IMR-90 (cell line): ENCODE measurements around the gene TPSG1. TPM values are rescaled to one million over a fixed set of nuclear protein-coding genes. Genes with fewer than 3 reads are reported as not detected.
"Not testable (repeated sequence)": the region's sequence is repeated elsewhere in the genome, so short reads cannot be mapped to it uniquely, and the experiment has no call there.

Experiments used
- ATAC-seq: fragments of 200-7000 bp; cut with Tn5 transposase; 2 replicates; pipeline ENCODE4 v1.9.1; 2020; ENCODE audit warnings: low read depth, mild to moderate bottlenecking, moderate library complexity
- BruUV-seq: library from RNA; stranded (reverse); fragments of 400-500 nt; replicated peaks from 2 replicates; lab custom pipeline; 2021; lab: Mats Ljungman, UMichigan
- CTCF ChIA-PET: fragments of 300-600 bp; formaldehyde crosslinking; extraction: SDS; loops from one replicate; lab custom pipeline; 2021; ENCODE audit warnings: antibody characterized with exemption; lab: Yijun Ruan, JAX
- POLR2A ChIA-PET: fragments of 300-600 bp; sonication (Branson Sonifier 250); formaldehyde crosslinking; loops from one replicate; lab custom pipeline; 2022; ENCODE audit warnings: antibody characterized with exemption; ENCODE audit not compliant: unreplicated experiment; lab: Charles Lee
- DNase-seq: peaks from one replicate; pipeline ENCODE4 v3.0.0; 2013
- H2AFZ ChIP-seq: replicated peaks from 2 replicates; pipeline ENCODE3; 2013; ENCODE audit warnings: low read length, mild to moderate bottlenecking; ENCODE audit not compliant: poor library complexity
- H2AK5ac ChIP-seq: 2 replicates; pipeline ENCODE4 v1.6.1; 2013; ENCODE audit warnings: low read depth, low read length, inconsistent platforms
- H2AK9ac ChIP-seq: replicated peaks from 2 replicates; pipeline ENCODE3; 2013; ENCODE audit warnings: mild to moderate bottlenecking, low read depth, low read length, moderate library complexity; ENCODE audit not compliant: poor library complexity
- H2BK120ac ChIP-seq: 2 replicates; pipeline ENCODE4 v1.6.1; 2013; ENCODE audit warnings: low read depth, low read length, inconsistent platforms
- H2BK15ac ChIP-seq: 3 replicates; pipeline ENCODE4 v1.6.1; 2013; ENCODE audit warnings: low read depth, low read length, inconsistent platforms
- H2BK20ac ChIP-seq: 2 replicates; pipeline ENCODE4 v1.6.1; 2013; ENCODE audit warnings: low read depth, mild to moderate bottlenecking, inconsistent platforms, low read length, moderate library complexity
- H2BK5ac ChIP-seq: 2 replicates; pipeline ENCODE4 v1.6.1; 2013; ENCODE audit warnings: mild to moderate bottlenecking, low read depth, low read length, inconsistent platforms; ENCODE audit not compliant: poor library complexity, severe bottlenecking
- H3K14ac ChIP-seq: replicated peaks from 2 replicates; pipeline ENCODE4 v1.6.1; 2013; ENCODE audit warnings: low read depth, low read length, inconsistent platforms
- H3K18ac ChIP-seq: 2 replicates; pipeline ENCODE4 v1.6.1; 2013; ENCODE audit warnings: low read depth, low read length, control low read depth
- H3K23ac ChIP-seq: 2 replicates; pipeline ENCODE4 v1.6.1; 2013; ENCODE audit warnings: low read depth, low read length, inconsistent platforms
- H3K27ac ChIP-seq: 2 replicates; pipeline ENCODE4 v1.5.1; 2013; ENCODE audit warnings: mild to moderate bottlenecking, control low read depth, low read length; ENCODE audit not compliant: insufficient read depth
- H3K27me3 ChIP-seq: 2 replicates; pipeline ENCODE4 v1.6.1; 2013; ENCODE audit warnings: low read length; ENCODE audit not compliant: control insufficient read depth, insufficient read depth
- H3K36me3 ChIP-seq: 2 replicates; pipeline ENCODE4 v1.6.1; 2013; ENCODE audit warnings: low read length, mixed read lengths; ENCODE audit not compliant: control insufficient read depth, insufficient read depth
- H3K4ac ChIP-seq: 2 replicates; pipeline ENCODE4 v1.6.1; 2013; ENCODE audit warnings: low read depth, low read length, inconsistent platforms
- H3K4me1 ChIP-seq: 2 replicates; pipeline ENCODE4 v1.6.1; 2013; ENCODE audit warnings: low read length, mixed read lengths; ENCODE audit not compliant: control insufficient read depth, insufficient read depth
- H3K4me2 ChIP-seq: 2 replicates; pipeline ENCODE4 v1.6.1; 2013; ENCODE audit warnings: low read depth, mild to moderate bottlenecking, control low read depth, low read length, moderate library complexity
- H3K4me3 ChIP-seq: 2 replicates; pipeline ENCODE4 v1.5.1; 2013; ENCODE audit warnings: low read depth, mild to moderate bottlenecking, control low read depth, low read length, moderate library complexity; ENCODE audit not compliant: insufficient read depth
- H3K56ac ChIP-seq: 2 replicates; pipeline ENCODE4 v1.6.1; 2013; ENCODE audit warnings: low read length, inconsistent platforms; ENCODE audit not compliant: insufficient read depth; ENCODE audit errors: extremely low read depth
- H3K79me1 ChIP-seq, 2 experiments: 2 replicates each; pipeline ENCODE4 v1.6.1; 2013; ENCODE audit warnings: low read length in 2 of 2, inconsistent platforms in 1 of 2, low read depth in 1 of 2
- H3K9ac ChIP-seq: 2 replicates; pipeline ENCODE4 v1.6.1; 2013; ENCODE audit warnings: low read depth, low read length, control low read depth
- H3K9me1 ChIP-seq: 2 replicates; pipeline ENCODE4 v1.6.1; 2013; ENCODE audit warnings: low read length, inconsistent platforms; ENCODE audit not compliant: insufficient read depth
- H3K9me3 ChIP-seq: 2 replicates; pipeline ENCODE4 v1.6.1; 2013; ENCODE audit warnings: low read length; ENCODE audit not compliant: control insufficient read depth, insufficient read depth
- H4K20me1 ChIP-seq: 2 replicates; pipeline ENCODE4 v1.6.1; 2013; ENCODE audit warnings: low read length, inconsistent platforms; ENCODE audit not compliant: insufficient read depth
- H4K5ac ChIP-seq: 2 replicates; pipeline ENCODE4 v1.6.1; 2013; ENCODE audit warnings: mild to moderate bottlenecking, low read depth, low read length, control low read depth
- H4K8ac ChIP-seq, 2 experiments: 2 replicates each; pipeline ENCODE4 v1.6.1; 2013; ENCODE audit warnings: low read depth in 2 of 2, low read length in 2 of 2, control low read depth in 1 of 2, inconsistent platforms in 1 of 2
- H4K91ac ChIP-seq: 2 replicates; pipeline ENCODE4 v1.6.1; 2013; ENCODE audit warnings: low read depth, low read length, inconsistent platforms; ENCODE audit not compliant: insufficient read depth
- WGBS, 2 experiments: methylation state at CpG; one replicate each; pipeline versions ENCODE4 v1.1.5 to v1.1.7; 2013; ENCODE audit warnings: missing lambda C conversion rate in 2 of 2; ENCODE audit not compliant: insufficient read length in 1 of 2; ENCODE audit errors: extremely low coverage in 2 of 2; 5-methylcytosine and 5-hydroxymethylcytosine counted together
- dilution Hi-C: fragments of 300-500 bp; cut with HindIII; formaldehyde crosslinking; loops from one replicate; pipeline ENCODE4 v1.14.3; 2018; ENCODE audit warnings: low sequenced_read_pairs; ENCODE audit not compliant: unreplicated experiment
- in situ Hi-C: fragments of 300-500 bp; cut with MboI; formaldehyde crosslinking; loops from 3 replicates; pipeline ENCODE4 v1.14.3; 2019; ENCODE audit warnings: low sequenced_read_pairs, inconsistent platforms, mixed read lengths
- intact Hi-C: fragments of 100-400 bp; cut with micrococcal nuclease; formaldehyde crosslinking; loops from 2 replicates; pipeline ENCODE4 v1.10.0; 2022
- polyA plus RNA-seq, 3 experiments: library from polyadenylated mRNA; depleted of rRNA; stranded (reverse); fragments of >200 nt; gene quantifications; 2 replicates each; pipeline ENCODE4 v1.2.3, GENCODE V29; 2012; ENCODE audit warnings: low replicate concordance in 1 of 3
- total RNA-seq: library from RNA; depleted of rRNA; stranded (reverse); fragments of >200 nt; gene quantifications from 2 replicates; pipeline ENCODE4 v1.2.3, GENCODE V29; 2012

The TPSG1 gene
- total and polyA plus RNA-seq, 2 of the 4 experiments (the other 2 are of a cell fraction): not detected

DNA sequence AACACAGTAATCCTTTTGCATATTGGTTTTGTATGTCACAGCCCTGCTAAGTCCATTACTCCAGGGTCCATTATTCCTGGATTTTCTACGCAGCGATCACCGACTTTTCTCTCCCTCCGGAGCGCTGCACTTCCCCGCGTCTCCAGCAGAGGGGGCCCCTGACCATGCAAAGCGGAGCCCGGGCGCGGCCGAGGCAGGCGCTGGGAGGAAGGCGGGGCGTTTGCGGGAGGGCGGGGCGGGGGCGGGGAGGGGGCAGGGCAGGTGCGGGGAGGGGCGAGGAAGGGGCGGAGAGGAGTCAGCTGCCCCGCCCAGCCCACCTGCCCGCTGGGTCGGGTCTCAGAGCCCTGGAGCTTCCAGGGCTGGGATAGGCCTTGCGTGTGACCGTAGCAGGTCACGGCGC is 11.6 kb upstream of the TPSG1 start:
- intact Hi-C loops, H3K56ac ChIP-seq, H3K14ac ChIP-seq, H3K9me1 ChIP-seq, H3K4ac ChIP-seq, H2BK20ac ChIP-seq, H3K4me2 ChIP-seq, H3K9ac ChIP-seq, H4K5ac ChIP-seq, H2AK5ac ChIP-seq, H3K79me1 ChIP-seq, H3K9me3 ChIP-seq, H3K4me3 ChIP-seq, H2BK120ac ChIP-seq, POLR2A ChIA-PET, H3K27me3 ChIP-seq, BruUV-seq, H2AFZ ChIP-seq, H2BK5ac ChIP-seq, H4K20me1 ChIP-seq, H3K36me3 ChIP-seq, DNase-seq, H3K23ac ChIP-seq, H2AK9ac ChIP-seq, H3K18ac ChIP-seq, H3K27ac ChIP-seq, CTCF ChIA-PET, in situ Hi-C loops, H4K91ac ChIP-seq, H2BK15ac ChIP-seq, H3K4me1 ChIP-seq, H4K8ac ChIP-seq, dilution Hi-C loops: not testable (repeated sequence)
- no CpG with 5 or more reads among the region's 29 CpGs for WGBS, 2 experiments
- ATAC-seq: peak; percentile 97

DNA sequence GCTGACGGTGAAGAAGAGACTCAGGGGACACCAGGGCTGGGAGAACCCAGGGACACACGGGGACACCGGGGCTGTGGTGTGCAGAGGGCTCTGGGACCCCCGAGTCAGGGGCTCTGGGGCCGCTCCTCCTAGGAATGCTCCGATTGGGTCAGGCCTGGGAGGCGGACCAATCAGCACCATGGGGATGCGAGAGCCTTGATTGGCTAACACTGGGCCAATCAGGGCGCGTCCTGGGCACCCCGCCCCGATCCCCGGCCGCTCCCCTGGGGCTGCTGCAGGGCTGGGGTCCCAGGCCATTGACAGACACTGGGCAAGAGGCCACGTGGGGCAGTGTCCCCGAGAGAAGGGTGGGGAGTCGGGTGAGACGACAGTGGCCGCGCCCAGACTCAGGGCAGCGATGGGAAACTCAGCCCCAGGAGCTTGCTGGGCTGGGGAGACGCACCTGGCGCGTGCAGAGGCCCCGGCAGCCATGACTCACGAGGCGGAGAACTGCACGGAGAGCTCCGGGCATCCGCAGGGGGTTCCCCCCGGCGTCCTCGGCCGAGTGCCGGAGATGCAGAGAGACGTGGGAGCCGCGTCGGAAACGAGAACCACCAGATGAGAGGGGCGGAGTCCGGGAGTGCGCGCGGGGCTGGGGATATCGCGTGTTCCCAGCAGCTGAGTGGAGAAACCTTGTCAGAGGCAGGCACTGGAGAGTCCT is 7.1 kb upstream of the TPSG1 start:
- H4K8ac ChIP-seq, H3K9me3 ChIP-seq, H3K18ac ChIP-seq, H3K9ac ChIP-seq, POLR2A ChIA-PET, H2BK120ac ChIP-seq, H3K56ac ChIP-seq, H3K4me1 ChIP-seq, BruUV-seq, H4K20me1 ChIP-seq, H3K14ac ChIP-seq, CTCF ChIA-PET, H3K4me3 ChIP-seq, H2BK20ac ChIP-seq, H3K9me1 ChIP-seq, H3K23ac ChIP-seq, H3K27ac ChIP-seq, H2BK15ac ChIP-seq, H2AFZ ChIP-seq, in situ Hi-C loops, H2BK5ac ChIP-seq, H3K79me1 ChIP-seq, H3K4me2 ChIP-seq, H2AK5ac ChIP-seq, H2AK9ac ChIP-seq, H4K91ac ChIP-seq, H3K27me3 ChIP-seq, H3K36me3 ChIP-seq, dilution Hi-C loops, intact Hi-C loops, H3K4ac ChIP-seq, H4K5ac ChIP-seq, DNase-seq: not testable (repeated sequence)
- no CpG with 5 or more reads among the region's 47 CpGs for WGBS, 2 experiments
- peak; percentile 56; the same call in 1 of the 2 replicates for ATAC-seq
